ENCODE measurements around the gene CCDC71L.

DNA sequence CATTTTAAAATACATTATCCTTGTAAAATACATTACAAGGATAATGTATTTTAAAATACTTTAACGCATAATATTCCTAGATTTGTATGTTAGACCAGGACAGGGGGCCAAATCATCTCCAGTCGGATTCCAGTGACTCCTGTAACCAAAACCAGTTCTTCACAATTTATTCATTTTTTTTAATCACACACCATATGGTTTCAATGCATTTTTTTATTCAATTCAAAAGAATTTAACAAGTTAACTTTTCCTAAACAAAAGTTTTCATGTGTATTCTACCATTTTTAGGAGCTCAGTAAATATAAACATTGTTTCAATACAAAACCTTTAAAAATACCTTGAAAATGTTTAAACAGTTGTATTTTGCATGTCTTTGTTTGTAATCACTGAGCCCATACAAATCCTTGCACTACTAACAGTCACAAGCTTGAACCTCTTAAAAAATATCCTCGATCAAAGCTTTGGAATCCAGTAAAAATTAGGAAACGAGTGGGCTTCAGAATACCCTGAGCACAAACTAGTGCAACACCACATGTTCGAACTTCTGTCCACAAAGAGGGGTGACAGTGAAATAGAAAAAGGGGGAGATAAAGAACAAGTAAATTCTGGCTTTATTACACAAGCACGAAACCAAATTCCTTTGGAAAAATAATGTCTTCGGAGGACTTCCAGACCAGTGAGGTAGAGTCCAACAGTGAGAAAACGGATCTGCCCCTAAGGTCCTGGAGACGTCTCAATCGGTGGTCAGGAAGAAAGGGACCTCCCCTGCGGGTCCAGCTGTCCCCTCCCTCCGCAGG lies 1.6 kb downstream of the CCDC71L start:
- TF ChIP-seq, protein P1, sequence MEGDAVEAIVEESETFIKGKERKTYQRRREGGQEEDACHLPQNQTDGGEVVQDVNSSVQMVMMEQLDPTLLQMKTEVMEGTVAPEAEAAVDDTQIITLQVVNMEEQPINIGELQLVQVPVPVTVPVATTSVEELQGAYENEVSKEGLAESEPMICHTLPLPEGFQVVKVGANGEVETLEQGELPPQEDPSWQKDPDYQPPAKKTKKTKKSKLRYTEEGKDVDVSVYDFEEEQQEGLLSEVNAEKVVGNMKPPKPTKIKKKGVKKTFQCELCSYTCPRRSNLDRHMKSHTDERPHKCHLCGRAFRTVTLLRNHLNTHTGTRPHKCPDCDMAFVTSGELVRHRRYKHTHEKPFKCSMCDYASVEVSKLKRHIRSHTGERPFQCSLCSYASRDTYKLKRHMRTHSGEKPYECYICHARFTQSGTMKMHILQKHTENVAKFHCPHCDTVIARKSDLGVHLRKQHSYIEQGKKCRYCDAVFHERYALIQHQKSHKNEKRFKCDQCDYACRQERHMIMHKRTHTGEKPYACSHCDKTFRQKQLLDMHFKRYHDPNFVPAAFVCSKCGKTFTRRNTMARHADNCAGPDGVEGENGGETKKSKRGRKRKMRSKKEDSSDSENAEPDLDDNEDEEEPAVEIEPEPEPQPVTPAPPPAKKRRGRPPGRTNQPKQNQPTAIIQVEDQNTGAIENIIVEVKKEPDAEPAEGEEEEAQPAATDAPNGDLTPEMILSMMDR (IDR thresholded peaks at IDR 0.05) = no peak
- TF ChIP-seq POLR2AphosphoS5 (IDR thresholded peaks at IDR 0.05; ENCODE audit: low read depth, low read length) (no peak; the same call in 1 of the 2 replicates), ELF1 (IDR thresholded peaks at IDR 0.05) (no peak), SMC3 (IDR thresholded peaks at IDR 0.05; ENCODE audit: low read depth, low read length) (no peak), CHD2 (IDR thresholded peaks at IDR 0.05; ENCODE audit: low read length, partially characterized antibody) (no peak), NRF1 (IDR thresholded peaks at IDR 0.05; ENCODE audit: low read depth, low read length) (no peak), RCOR1 (IDR thresholded peaks at IDR 0.05; ENCODE audit: low read length) (no peak)
- TF ChIP-seq, protein P2, sequence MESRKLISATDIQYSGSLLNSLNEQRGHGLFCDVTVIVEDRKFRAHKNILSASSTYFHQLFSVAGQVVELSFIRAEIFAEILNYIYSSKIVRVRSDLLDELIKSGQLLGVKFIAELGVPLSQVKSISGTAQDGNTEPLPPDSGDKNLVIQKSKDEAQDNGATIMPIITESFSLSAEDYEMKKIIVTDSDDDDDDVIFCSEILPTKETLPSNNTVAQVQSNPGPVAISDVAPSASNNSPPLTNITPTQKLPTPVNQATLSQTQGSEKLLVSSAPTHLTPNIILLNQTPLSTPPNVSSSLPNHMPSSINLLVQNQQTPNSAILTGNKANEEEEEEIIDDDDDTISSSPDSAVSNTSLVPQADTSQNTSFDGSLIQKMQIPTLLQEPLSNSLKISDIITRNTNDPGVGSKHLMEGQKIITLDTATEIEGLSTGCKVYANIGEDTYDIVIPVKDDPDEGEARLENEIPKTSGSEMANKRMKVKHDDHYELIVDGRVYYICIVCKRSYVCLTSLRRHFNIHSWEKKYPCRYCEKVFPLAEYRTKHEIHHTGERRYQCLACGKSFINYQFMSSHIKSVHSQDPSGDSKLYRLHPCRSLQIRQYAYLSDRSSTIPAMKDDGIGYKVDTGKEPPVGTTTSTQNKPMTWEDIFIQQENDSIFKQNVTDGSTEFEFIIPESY (IDR thresholded peaks at IDR 0.05; ENCODE audit: borderline replicate concordance, low read depth) = no peak
- TF ChIP-seq, protein P3, sequence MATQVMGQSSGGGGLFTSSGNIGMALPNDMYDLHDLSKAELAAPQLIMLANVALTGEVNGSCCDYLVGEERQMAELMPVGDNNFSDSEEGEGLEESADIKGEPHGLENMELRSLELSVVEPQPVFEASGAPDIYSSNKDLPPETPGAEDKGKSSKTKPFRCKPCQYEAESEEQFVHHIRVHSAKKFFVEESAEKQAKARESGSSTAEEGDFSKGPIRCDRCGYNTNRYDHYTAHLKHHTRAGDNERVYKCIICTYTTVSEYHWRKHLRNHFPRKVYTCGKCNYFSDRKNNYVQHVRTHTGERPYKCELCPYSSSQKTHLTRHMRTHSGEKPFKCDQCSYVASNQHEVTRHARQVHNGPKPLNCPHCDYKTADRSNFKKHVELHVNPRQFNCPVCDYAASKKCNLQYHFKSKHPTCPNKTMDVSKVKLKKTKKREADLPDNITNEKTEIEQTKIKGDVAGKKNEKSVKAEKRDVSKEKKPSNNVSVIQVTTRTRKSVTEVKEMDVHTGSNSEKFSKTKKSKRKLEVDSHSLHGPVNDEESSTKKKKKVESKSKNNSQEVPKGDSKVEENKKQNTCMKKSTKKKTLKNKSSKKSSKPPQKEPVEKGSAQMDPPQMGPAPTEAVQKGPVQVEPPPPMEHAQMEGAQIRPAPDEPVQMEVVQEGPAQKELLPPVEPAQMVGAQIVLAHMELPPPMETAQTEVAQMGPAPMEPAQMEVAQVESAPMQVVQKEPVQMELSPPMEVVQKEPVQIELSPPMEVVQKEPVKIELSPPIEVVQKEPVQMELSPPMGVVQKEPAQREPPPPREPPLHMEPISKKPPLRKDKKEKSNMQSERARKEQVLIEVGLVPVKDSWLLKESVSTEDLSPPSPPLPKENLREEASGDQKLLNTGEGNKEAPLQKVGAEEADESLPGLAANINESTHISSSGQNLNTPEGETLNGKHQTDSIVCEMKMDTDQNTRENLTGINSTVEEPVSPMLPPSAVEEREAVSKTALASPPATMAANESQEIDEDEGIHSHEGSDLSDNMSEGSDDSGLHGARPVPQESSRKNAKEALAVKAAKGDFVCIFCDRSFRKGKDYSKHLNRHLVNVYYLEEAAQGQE (IDR thresholded peaks at IDR 0.05; ENCODE audit: low read depth, low read length) = no peak
- TF ChIP-seq, protein P4, sequence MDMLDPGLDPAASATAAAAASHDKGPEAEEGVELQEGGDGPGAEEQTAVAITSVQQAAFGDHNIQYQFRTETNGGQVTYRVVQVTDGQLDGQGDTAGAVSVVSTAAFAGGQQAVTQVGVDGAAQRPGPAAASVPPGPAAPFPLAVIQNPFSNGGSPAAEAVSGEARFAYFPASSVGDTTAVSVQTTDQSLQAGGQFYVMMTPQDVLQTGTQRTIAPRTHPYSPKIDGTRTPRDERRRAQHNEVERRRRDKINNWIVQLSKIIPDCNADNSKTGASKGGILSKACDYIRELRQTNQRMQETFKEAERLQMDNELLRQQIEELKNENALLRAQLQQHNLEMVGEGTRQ (IDR thresholded peaks at IDR 0.05; ENCODE audit: borderline replicate concordance, low read depth, low read length) = no peak
